Measurements from ENCODE around the gene SEC14L5. TPM values are rescaled to one million over a fixed set of nuclear protein-coding genes. Genes with fewer than 3 reads are reported as not detected.

Gene SEC14L5
- total RNA-seq, 1 experiment from 2014 or later: not detected

- H3K9me2 ChIP-seq (replicated peaks; ENCODE audit: low read length): no peaks in the 10 kb centered on the region
- POLR2A ChIA-PET (ENCODE audit: unreplicated experiment): no interaction called here
- no peaks in the 10 kb centered on the region for H3K36me3 ChIP-seq (ENCODE audit: low read depth, low read length)
- no peak overlapping the region for H2AFZ ChIP-seq (ENCODE audit: low read length)
- CTCF ChIA-PET: no interaction called here
- H3K79me2 ChIP-seq (ENCODE audit: low read length): no peaks in the 10 kb centered on the region
- TF ChIP-seq EZH2phosphoT487 (IDR thresholded peaks at IDR 0.05; ENCODE audit: borderline replicate concordance, low read length) (no peak), CTCF (conservative IDR thresholded peaks at IDR 0.05; ENCODE audit: low read depth, low read length) (no peak; the same call in 1 of the 2 replicates), EZH2 (IDR thresholded peaks at IDR 0.05; ENCODE audit: low read length, unreplicated experiment) (no peak)
- H4K20me1 ChIP-seq (ENCODE audit: low read length): no peaks in the 10 kb centered on the region
- no TSS peak for BruUV-seq (replicated peaks)
- H3K4me3 ChIP-seq (ENCODE audit: low read length): no peak overlapping the region
- DNase-seq (peak; percentile 18), ATAC-seq (no peak)
- intact Hi-C loops (cut with micrococcal nuclease): no loop called here
- no peaks in the 10 kb centered on the region for H3K9me3 ChIP-seq (ENCODE audit: low read length)
- no peak overlapping the region for H3K9ac ChIP-seq (ENCODE audit: low read length)
- H3F3A ChIP-seq (ENCODE audit: low read length, unreplicated experiment): no peaks in the 10 kb centered on the region
- H3K4me2 ChIP-seq (ENCODE audit: low read length): no peak overlapping the region
- no peaks in the 10 kb centered on the region for H3K27me3 ChIP-seq (ENCODE audit: low read length)
- no peak overlapping the region for H3K27ac ChIP-seq (ENCODE audit: low read length)
- no peaks in the 10 kb centered on the region for H3K4me1 ChIP-seq (ENCODE audit: insufficient read depth, low read length)
Observed at GRCh38 chr16:4909825-4910224, 48.3 kb upstream of the SEC14L5 start.

- CTCF ChIA-PET: no interaction called here
- no TSS peak for BruUV-seq (replicated peaks)
- no peaks in the 10 kb centered on the region for H3K9me3 ChIP-seq (ENCODE audit: low read length)
Observed at GRCh38 chr16:4910828-4911227, 47.3 kb upstream of the SEC14L5 start.

GRCh38 chr16:4911970-4912386 lies 46.2 kb upstream of the SEC14L5 start:
- H3K4me3 ChIP-seq (ENCODE audit: low read length): no peak overlapping the region
- CTCF ChIA-PET: no interaction called here
- H3K36me3 ChIP-seq (ENCODE audit: low read depth, low read length): no peaks in the 10 kb centered on the region
- no peaks in the 10 kb centered on the region for H4K20me1 ChIP-seq (ENCODE audit: low read length)
- no TSS peak for BruUV-seq (replicated peaks)
- H3K79me2 ChIP-seq (ENCODE audit: low read length): no peaks in the 10 kb centered on the region
- DNase-seq (no peak), ATAC-seq (no peak)
- TF ChIP-seq EZH2phosphoT487 (IDR thresholded peaks at IDR 0.05; ENCODE audit: borderline replicate concordance, low read length): no peak
- TF ChIP-seq EZH2 (IDR thresholded peaks at IDR 0.05; ENCODE audit: low read length, unreplicated experiment): no peak
- TF ChIP-seq CTCF (conservative IDR thresholded peaks at IDR 0.05; ENCODE audit: low read depth, low read length): no peak
- no peak overlapping the region for H3K4me2 ChIP-seq (ENCODE audit: low read length)
- no peaks in the 10 kb centered on the region for H3F3A ChIP-seq (ENCODE audit: low read length, unreplicated experiment)
- no peak overlapping the region for H2AFZ ChIP-seq (ENCODE audit: low read length)
- H3K27ac ChIP-seq (ENCODE audit: low read length): no peak overlapping the region
- no peaks in the 10 kb centered on the region for H3K27me3 ChIP-seq (ENCODE audit: low read length)
- intact Hi-C loops (cut with micrococcal nuclease): no loop called here
- no peaks in the 10 kb centered on the region for H3K9me2 ChIP-seq (replicated peaks; ENCODE audit: low read length)
- POLR2A ChIA-PET (ENCODE audit: unreplicated experiment): no interaction called here
- no peak overlapping the region for H3K9ac ChIP-seq (ENCODE audit: low read length)
- no peaks in the 10 kb centered on the region for H3K9me3 ChIP-seq (ENCODE audit: low read length)
- H3K4me1 ChIP-seq (ENCODE audit: insufficient read depth, low read length): peaks cover 3% of the 10 kb centered on the region

More at GRCh38 chr16:4910828-4911227, 47.3 kb upstream of the SEC14L5 start:
- no peak for DNase-seq
- no peak for ATAC-seq
- no peaks in the 10 kb centered on the region for H3K27me3 ChIP-seq (ENCODE audit: low read length)
- POLR2A ChIA-PET (ENCODE audit: unreplicated experiment): no interaction called here
- intact Hi-C loops (cut with micrococcal nuclease): no loop called here
- H2AFZ ChIP-seq (ENCODE audit: low read length): no peak overlapping the region
- no peak overlapping the region for H3K4me2 ChIP-seq (ENCODE audit: low read length)
- no peaks in the 10 kb centered on the region for H3K36me3 ChIP-seq (ENCODE audit: low read depth, low read length)
- H3K79me2 ChIP-seq (ENCODE audit: low read length): no peaks in the 10 kb centered on the region
- H3K4me3 ChIP-seq (ENCODE audit: low read length): no peak overlapping the region
- no peak overlapping the region for H3K9ac ChIP-seq (ENCODE audit: low read length)
- H3F3A ChIP-seq (ENCODE audit: low read length, unreplicated experiment): no peaks in the 10 kb centered on the region
- TF ChIP-seq EZH2 (IDR thresholded peaks at IDR 0.05; ENCODE audit: low read length, unreplicated experiment): no peak
- no peak for TF ChIP-seq EZH2phosphoT487 (IDR thresholded peaks at IDR 0.05; ENCODE audit: borderline replicate concordance, low read length)
- TF ChIP-seq CTCF (conservative IDR thresholded peaks at IDR 0.05; ENCODE audit: low read depth, low read length): no peak
- no peak overlapping the region for H3K27ac ChIP-seq (ENCODE audit: low read length)
- H3K4me1 ChIP-seq (ENCODE audit: insufficient read depth, low read length): no peaks in the 10 kb centered on the region
- no peaks in the 10 kb centered on the region for H4K20me1 ChIP-seq (ENCODE audit: low read length)
- H3K9me2 ChIP-seq (replicated peaks; ENCODE audit: low read length): no peaks in the 10 kb centered on the region

All from PC-3 (cell line).